Osteoblast (primary cell): ENCODE data around the gene SPATS2L. TPM values are rescaled to one million over a fixed set of nuclear protein-coding genes. Genes with fewer than 3 reads are reported as not detected.

ENCODE experiments used
- DNase-seq: peaks from one replicate; pipeline ENCODE4 v3.0.0; 2011; ENCODE audit warnings: low spot score, mixed read lengths; ENCODE audit not compliant: insufficient read length; ENCODE audit errors: missing footprints
- H2AFZ ChIP-seq: 2 replicates; pipeline ENCODE4 v1.6.0; 2011; ENCODE audit warnings: mild to moderate bottlenecking, low read length
- H3K27ac ChIP-seq: 2 replicates; pipeline ENCODE4 v1.5.1; 2011; ENCODE audit warnings: mild to moderate bottlenecking, low read depth, low read length, moderate library complexity
- H3K27me3 ChIP-seq: 2 replicates; pipeline ENCODE4 v1.6.0; 2012; ENCODE audit warnings: mild to moderate bottlenecking, control low read depth, inconsistent platforms, low read length, moderate library complexity; ENCODE audit not compliant: insufficient read depth
- H3K36me3 ChIP-seq: 2 replicates; pipeline ENCODE4 v1.5.1; 2011; ENCODE audit warnings: mild to moderate bottlenecking, low read length, control low read depth, moderate library complexity; ENCODE audit not compliant: insufficient read depth
- H3K4me1 ChIP-seq: 2 replicates; pipeline ENCODE4 v1.5.1; 2011; ENCODE audit warnings: mild to moderate bottlenecking, low read length, control low read depth, moderate library complexity; ENCODE audit not compliant: insufficient read depth
- H3K4me2 ChIP-seq: 2 replicates; pipeline ENCODE4 v1.6.0; 2011; ENCODE audit warnings: mild to moderate bottlenecking, low read length; ENCODE audit not compliant: insufficient read depth
- H3K4me3 ChIP-seq: fragments of 200-600 bp; sonication (generic); 3 replicates; pipeline ENCODE4 v1.5.1; 2012; ENCODE audit warnings: mild to moderate bottlenecking, low read length, inconsistent platforms; ENCODE audit not compliant: insufficient read depth
- H3K79me2 ChIP-seq: 2 replicates; pipeline ENCODE4 v1.6.0; 2012; ENCODE audit warnings: mild to moderate bottlenecking, low read length, control low read depth, inconsistent platforms; ENCODE audit not compliant: insufficient read depth
- H3K9me3 ChIP-seq: 2 replicates; pipeline ENCODE4 v1.5.1; 2011; ENCODE audit warnings: low read depth, low read length, control low read depth
- H4K20me1 ChIP-seq: 2 replicates; pipeline ENCODE4 v1.6.0; 2012; ENCODE audit warnings: mild to moderate bottlenecking, low read length, control low read depth; ENCODE audit not compliant: insufficient read depth
- CTCF ChIP-seq: IDR thresholded peaks from 2 replicates; pipeline ENCODE4 v1.5.1; 2011; ENCODE audit warnings: mild to moderate bottlenecking, low read depth, low read length, moderate library complexity; ENCODE audit errors: extremely low read depth
- small RNA-seq: library from RNA; depleted of rRNA; stranded (forward); fragments of <200 nt; gene quantifications from one replicate; pipeline ENCODE3, GENCODE V24; 2012
- total RNA-seq: library from RNA; depleted of rRNA; stranded (reverse); fragments of >200 nt; gene quantifications from 2 replicates; pipeline ENCODE4 v1.2.3, GENCODE V29; 2012

Gene SPATS2L
- total RNA-seq, 1 donor = 74.6 TPM

- no peak for DNase-seq
- no peaks in the 10 kb centered on the region for H3K9me3 ChIP-seq
- H3K4me3 ChIP-seq = peak overlapping the region; percentile 97
- H3K27ac ChIP-seq = peak overlapping the region; percentile 54
- peaks cover 43% of the 10 kb centered on the region for H3K79me2 ChIP-seq
- H3K4me1 ChIP-seq = peaks cover 12% of the 10 kb centered on the region
- H3K36me3 ChIP-seq = no peaks in the 10 kb centered on the region
- peak overlapping the region; percentile 95 for H2AFZ ChIP-seq
- no peak for TF ChIP-seq CTCF
- H3K27me3 ChIP-seq = peaks cover 9% of the 10 kb centered on the region
- peak overlapping the region; percentile 99 for H3K4me2 ChIP-seq
- H4K20me1 ChIP-seq = no peaks in the 10 kb centered on the region
These were observed 219.0 kb downstream of the SPATS2L start for GRCh38 chr2:200525551-200525881.

- H3K4me3 ChIP-seq = peak within 1 kb of the TSS; percentile 97
- no peaks in the 10 kb centered on the region for H4K20me1 ChIP-seq
- H3K4me1 ChIP-seq = peaks cover 12% of the 10 kb centered on the region
- DNase-seq = peak; percentile 97
- H3K27ac ChIP-seq = peak within 1 kb of the TSS; percentile 54
- peak within 1 kb of the TSS; percentile 95 for H2AFZ ChIP-seq
- H3K27me3 ChIP-seq = peaks cover 4% of the 10 kb centered on the region
- peaks cover 49% of the 10 kb centered on the region for H3K79me2 ChIP-seq
- H3K9me3 ChIP-seq = no peaks in the 10 kb centered on the region
- TF ChIP-seq CTCF = no peak
- H3K36me3 ChIP-seq = no peaks in the 10 kb centered on the region
- peak within 1 kb of the TSS; percentile 99 for H3K4me2 ChIP-seq
These were observed 219.6 kb downstream of the SPATS2L start, which contains the start of gene SGO2 for GRCh38 chr2:200525882-200526651. TSS of gene SGO2 (plus strand) at chr2:200526207. CDS start at chr2:200532976, 6,769 bp downstream.

- TF ChIP-seq CTCF = no peak
- H4K20me1 ChIP-seq = no peaks in the 10 kb centered on the region
- peaks cover 12% of the 10 kb centered on the region for H3K4me1 ChIP-seq
- H3K4me2 ChIP-seq = no peak overlapping the region
- no peak overlapping the region for H3K4me3 ChIP-seq
- H3K27me3 ChIP-seq = no peaks in the 10 kb centered on the region
- no peaks in the 10 kb centered on the region for H3K9me3 ChIP-seq
- DNase-seq = no peak
- H3K27ac ChIP-seq = no peak overlapping the region
- H2AFZ ChIP-seq = no peak overlapping the region
- no peaks in the 10 kb centered on the region for H3K36me3 ChIP-seq
- H3K79me2 ChIP-seq = peaks cover 69% of the 10 kb centered on the region
These were observed 221.7 kb downstream of the SPATS2L start for GRCh38 chr2:200528228-200528627.

Small RNA genes lying within 50 kb of the gene (small RNA-seq; reads per million reads assigned to genes)
- not detected for gene RNY4P34

Other genes with a start within 250 kb of the SPATS2L start
- 32.7 and 33.7 TPM in 2 replicates for gene KCTD18, start 203.4 kb downstream of the SPATS2L start, total RNA-seq
- gene SGO2, start 219.5 kb downstream of the SPATS2L start, total RNA-seq = 3.2 and 4.0 TPM in 2 replicates